Cardiac fibroblast (primary cell): ENCODE data around the gene ARMC9.

Source experiments
- DNase-seq, 2 donors: peaks; one replicate each; pipeline versions ENCODE4 v3.0.0 to v3.0.0-alpha.2; 2010; ENCODE audit warnings: low read depth in 2 of 2
- H3K4me3 ChIP-seq, 2 donors: replicated peaks in 1 of 2; 1 replicate in 1 of 2; 2 replicates in 1 of 2; pipeline ENCODE4 v1.5.1; 2011; ENCODE audit warnings: low read depth in 2 of 2, low read length in 2 of 2, mild to moderate bottlenecking in 2 of 2, moderate library complexity in 1 of 2
- CTCF ChIP-seq: IDR thresholded peaks from one replicate; pipeline ENCODE4 v1.5.1; 2011; ENCODE audit warnings: low read depth, mild to moderate bottlenecking, low read length, inconsistent platforms

Gene ARMC9

GRCh38 chr2:231263118-231263831 is 64.8 kb downstream of the ARMC9 start:
- no peak for TF ChIP-seq CTCF
- no peak overlapping the region for H3K4me3 ChIP-seq
- DNase-seq, result no peak

GRCh38 chr2:231270221-231271114 is 72.0 kb downstream of the ARMC9 start:
- no peak for TF ChIP-seq CTCF
- DNase-seq, result no peak
- H3K4me3 ChIP-seq, result no peak overlapping the region

DNA sequence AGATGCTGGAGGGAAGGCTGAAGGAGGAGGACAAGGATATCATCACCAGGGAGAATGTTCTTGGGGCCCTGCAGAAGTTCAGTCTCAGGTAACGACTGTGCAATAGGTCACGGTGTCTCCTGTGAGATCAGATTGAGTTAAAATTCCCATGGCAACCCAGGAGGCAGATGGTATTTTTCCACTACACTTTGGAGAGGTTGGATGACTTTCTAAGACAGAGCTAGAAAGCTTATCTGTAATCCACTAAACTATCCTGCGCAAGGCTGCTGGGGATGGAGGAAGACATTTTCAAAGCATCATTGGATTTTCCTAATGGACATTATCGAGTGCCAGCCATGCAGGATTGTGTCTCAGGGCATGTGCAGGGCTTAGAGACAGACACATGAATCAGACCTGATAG is 74.6 kb downstream of the ARMC9 start:
- H3K4me3 ChIP-seq, result no peak overlapping the region
- no peak for DNase-seq
- TF ChIP-seq CTCF, result no peak

DNA sequence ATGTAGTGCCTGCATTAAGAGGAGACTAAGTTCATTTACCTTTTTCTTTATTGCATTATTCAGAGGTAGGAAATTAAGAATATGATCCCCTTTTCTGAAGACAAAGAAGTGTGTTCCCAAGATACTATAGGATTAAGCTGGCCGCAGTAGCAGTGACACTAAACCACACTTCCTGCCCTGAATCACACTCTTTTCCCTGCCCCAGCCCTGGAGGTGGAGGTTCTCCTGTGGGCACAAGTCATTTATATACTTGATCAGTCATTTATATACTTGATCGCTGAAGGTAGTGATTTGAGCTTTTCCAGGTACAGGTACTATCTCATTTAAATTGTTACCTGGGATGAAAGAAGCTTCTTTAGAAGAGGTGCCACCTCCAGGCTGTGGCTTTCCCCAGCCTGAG is 78.6 kb downstream of the ARMC9 start:
- H3K4me3 ChIP-seq, result no peak overlapping the region
- no peak for DNase-seq
- TF ChIP-seq CTCF, result no peak

DNA sequence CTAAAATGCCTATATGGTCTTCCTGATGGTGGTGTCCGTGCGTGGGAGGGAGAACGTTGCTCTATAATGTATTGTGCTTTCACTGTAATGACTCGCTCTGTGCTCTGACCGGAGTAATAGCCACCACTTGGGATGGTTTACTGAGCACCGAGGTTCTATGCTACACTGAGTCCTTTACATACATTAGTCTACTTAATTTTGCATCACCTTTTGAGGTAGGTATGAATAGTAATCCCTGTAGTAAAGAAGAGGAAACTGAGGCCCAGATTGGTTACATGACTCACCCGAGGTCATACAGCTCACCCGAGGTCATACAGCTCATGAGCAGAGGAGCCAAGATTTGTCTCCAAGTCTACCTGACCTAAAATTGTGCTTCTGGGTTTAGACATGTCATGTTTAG is 79.5 kb downstream of the ARMC9 start:
- no peak for DNase-seq
- TF ChIP-seq CTCF, result no peak
- H3K4me3 ChIP-seq, result no peak overlapping the region

- no peak for DNase-seq
- no peak overlapping the region for H3K4me3 ChIP-seq
- no peak for TF ChIP-seq CTCF
Measured at GRCh38 chr2:231278868-231279267, 80.4 kb downstream of the ARMC9 start.
